Gastrocnemius medialis (tissue), 4 donors: ENCODE results near the gene STYK1.
"Not testable (repeated sequence)": the region's sequence is repeated elsewhere in the genome, so short reads cannot be mapped to it uniquely, and the experiment has no call there.

Experiments
- POLR2A ChIP-seq, 2 donors: fragments of 450-650 bp; IDR thresholded peaks; one replicate each; pipeline ENCODE4 v1.6.1; 2017; ENCODE audit warnings: antibody characterized with exemption in 2 of 2, mild to moderate bottlenecking in 2 of 2, moderate library complexity in 2 of 2
- TF ChIP-seq, protein P1 (sequence below), 5 experiments: fragments of 450-650 bp in 3 of 5; fragments of 200-600 bp in 2 of 5; sonication (generic) in 2 of 5; IDR thresholded peaks in 4 of 5; conservative IDR thresholded peaks in 1 of 5; 1 replicate in 4 of 5; 2 replicates in 1 of 5; pipeline ENCODE4 v1.5.1; 2016 to 2019; ENCODE audit warnings: antibody characterized with exemption in 5 of 5, mild to moderate bottlenecking in 3 of 5, moderate library complexity in 3 of 5

DNA sequence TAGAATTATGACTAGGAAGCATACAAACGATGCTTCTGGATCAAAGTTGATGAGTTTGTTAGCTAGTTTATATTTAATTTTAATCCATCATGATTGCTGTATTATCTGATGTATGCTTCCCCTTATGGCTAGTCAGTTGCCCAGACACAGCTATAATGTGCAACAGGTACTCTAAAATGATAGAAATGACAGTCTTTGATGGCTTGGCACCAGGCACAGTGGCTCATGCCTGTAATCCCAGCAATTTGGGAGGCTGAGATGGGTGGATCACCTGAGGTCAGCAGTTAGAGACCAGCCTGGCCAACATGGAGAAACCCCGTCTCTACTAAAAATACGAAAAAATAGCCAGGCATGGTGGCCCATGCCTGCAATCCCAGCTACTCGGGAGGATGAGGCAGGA lies 62.6 kb downstream of the STYK1 start:
- TF ChIP-seq, protein P1, sequence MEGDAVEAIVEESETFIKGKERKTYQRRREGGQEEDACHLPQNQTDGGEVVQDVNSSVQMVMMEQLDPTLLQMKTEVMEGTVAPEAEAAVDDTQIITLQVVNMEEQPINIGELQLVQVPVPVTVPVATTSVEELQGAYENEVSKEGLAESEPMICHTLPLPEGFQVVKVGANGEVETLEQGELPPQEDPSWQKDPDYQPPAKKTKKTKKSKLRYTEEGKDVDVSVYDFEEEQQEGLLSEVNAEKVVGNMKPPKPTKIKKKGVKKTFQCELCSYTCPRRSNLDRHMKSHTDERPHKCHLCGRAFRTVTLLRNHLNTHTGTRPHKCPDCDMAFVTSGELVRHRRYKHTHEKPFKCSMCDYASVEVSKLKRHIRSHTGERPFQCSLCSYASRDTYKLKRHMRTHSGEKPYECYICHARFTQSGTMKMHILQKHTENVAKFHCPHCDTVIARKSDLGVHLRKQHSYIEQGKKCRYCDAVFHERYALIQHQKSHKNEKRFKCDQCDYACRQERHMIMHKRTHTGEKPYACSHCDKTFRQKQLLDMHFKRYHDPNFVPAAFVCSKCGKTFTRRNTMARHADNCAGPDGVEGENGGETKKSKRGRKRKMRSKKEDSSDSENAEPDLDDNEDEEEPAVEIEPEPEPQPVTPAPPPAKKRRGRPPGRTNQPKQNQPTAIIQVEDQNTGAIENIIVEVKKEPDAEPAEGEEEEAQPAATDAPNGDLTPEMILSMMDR (IDR thresholded peaks at IDR 0.05 in 4 of 5, conservative IDR thresholded peaks at IDR 0.05 in 1 of 5) = not testable (repeated sequence)
- not testable (repeated sequence) for TF ChIP-seq POLR2A (IDR thresholded peaks at IDR 0.05)
